ENCODE data around the gene RABL3. TPM values are rescaled to one million over a fixed set of nuclear protein-coding genes. Genes with fewer than 3 reads are reported as not detected.

Gene RABL3
- polyA plus RNA-seq, 1 experiment: 2.6 TPM

GRCh38 chr3:120699333-120699732 lies 43.0 kb downstream of the RABL3 start:
- Histone ChIP-seq H3K4me3 (ENCODE audit: low read depth, low read length) (no peak overlapping the region), H3K27me3 (ENCODE audit: control insufficient read depth, insufficient read depth, low read length) (no peaks in the 10 kb centered on the region), H3K36me3 (ENCODE audit: control insufficient read depth, insufficient read depth, low read length) (no peaks in the 10 kb centered on the region)
- no peak for DNase-seq (ENCODE audit: low read depth)
- no peak for TF ChIP-seq CTCF (IDR thresholded peaks at IDR 0.05; ENCODE audit: insufficient read depth, low read depth, low read length)
- POLR2A ChIA-PET: no interaction called here
- CTCF ChIA-PET: interaction anchor here (1.1 kb wide), 1 partner anchor 15 kb away, joined by 3 read pairs; no protein-coding TSS in a partner anchor

GRCh38 chr3:120693439-120694171 lies 48.7 kb downstream of the RABL3 start:
- Histone ChIP-seq H3K27me3 (ENCODE audit: control insufficient read depth, insufficient read depth, low read length) (no peaks in the 10 kb centered on the region), H3K4me3 (ENCODE audit: low read depth, low read length) (no peak overlapping the region), H3K36me3 (ENCODE audit: control insufficient read depth, insufficient read depth, low read length) (no peaks in the 10 kb centered on the region)
- no peak for TF ChIP-seq CTCF (IDR thresholded peaks at IDR 0.05; ENCODE audit: insufficient read depth, low read depth, low read length)
- POLR2A ChIA-PET: no interaction called here
- DNase-seq (ENCODE audit: low read depth): no peak
- CTCF ChIA-PET: interaction anchor here (0.6 to 1.7 kb wide), 3 partner anchors 9 to 581 kb away, joined by 3 to 6 read pairs (median 4); no protein-coding TSS in a partner anchor

- Histone ChIP-seq H3K36me3 (ENCODE audit: control insufficient read depth, insufficient read depth, low read length) (no peaks in the 10 kb centered on the region), H3K27me3 (ENCODE audit: control insufficient read depth, insufficient read depth, low read length) (no peaks in the 10 kb centered on the region), H3K4me3 (ENCODE audit: low read depth, low read length) (no peak overlapping the region)
- CTCF ChIA-PET: no interaction called here
- POLR2A ChIA-PET: no interaction called here
- TF ChIP-seq CTCF (IDR thresholded peaks at IDR 0.05; ENCODE audit: insufficient read depth, low read depth, low read length): no peak
- no peak for DNase-seq (ENCODE audit: low read depth)
Observed at GRCh38 chr3:120689395-120689794, 52.9 kb downstream of the RABL3 start.

- no peak for TF ChIP-seq CTCF (IDR thresholded peaks at IDR 0.05; ENCODE audit: insufficient read depth, low read depth, low read length)
- Histone ChIP-seq H3K36me3 (ENCODE audit: control insufficient read depth, insufficient read depth, low read length) (no peaks in the 10 kb centered on the region), H3K4me3 (ENCODE audit: low read depth, low read length) (no peak overlapping the region), H3K27me3 (ENCODE audit: control insufficient read depth, insufficient read depth, low read length) (no peaks in the 10 kb centered on the region)
- ChIA-PET POLR2A (no interaction called here), CTCF (interaction anchor here (0.8 kb wide), 1 partner anchor 120 kb away, joined by 3 read pairs; no protein-coding TSS in a partner anchor)
- DNase-seq (ENCODE audit: low read depth): no peak
Observed at GRCh38 chr3:120688121-120688520, 54.2 kb downstream of the RABL3 start.

GRCh38 chr3:120685411-120685810 lies 56.9 kb downstream of the RABL3 start:
- CTCF ChIA-PET: interaction anchor here (1.0 kb wide), 1 partner anchor 12 kb away, joined by 3 read pairs; no protein-coding TSS in a partner anchor

More at GRCh38 chr3:120685411-120685810, 56.9 kb downstream of the RABL3 start:
- Histone ChIP-seq H3K27me3 (ENCODE audit: control insufficient read depth, insufficient read depth, low read length) (no peaks in the 10 kb centered on the region), H3K36me3 (ENCODE audit: control insufficient read depth, insufficient read depth, low read length) (no peaks in the 10 kb centered on the region), H3K4me3 (ENCODE audit: low read depth, low read length) (no peak overlapping the region)
- DNase-seq (ENCODE audit: low read depth): no peak
- POLR2A ChIA-PET: no interaction called here
- TF ChIP-seq CTCF (IDR thresholded peaks at IDR 0.05; ENCODE audit: insufficient read depth, low read depth, low read length): no peak

Data from BJ (cell line).